SK-N-SH treated with all-trans-retinoic acid at 6 μM for 48 hours (cell line): ENCODE measurements around the gene DHRS12.

Experiments
- PATZ1 ChIP-seq: fragments of 250-450 bp; sonication (Bioruptor Pico); IDR thresholded peaks from 2 replicates; pipeline ENCODE4 v1.8.0; 2020; ENCODE audit warnings: mild to moderate bottlenecking, moderate library complexity, borderline replicate concordance
- TOX ChIP-seq: fragments of 250-450 bp; sonication (Bioruptor Pico); IDR thresholded peaks from 2 replicates; pipeline ENCODE4 v1.8.0; 2021; ENCODE audit warnings: mild to moderate bottlenecking, moderate library complexity, borderline replicate concordance
- ZFP3 ChIP-seq: fragments of 250-450 bp; sonication (Bioruptor Pico); IDR thresholded peaks from 2 replicates; pipeline ENCODE4 v1.5.0; 2020; ENCODE audit warnings: mild to moderate bottlenecking, moderate library complexity
- ZFP30 ChIP-seq: fragments of 450-650 bp; formaldehyde crosslinking; IDR thresholded peaks from 2 replicates; pipeline ENCODE4 v1.5.0; 2022; ENCODE audit warnings: mild to moderate bottlenecking, moderate library complexity

DNA sequence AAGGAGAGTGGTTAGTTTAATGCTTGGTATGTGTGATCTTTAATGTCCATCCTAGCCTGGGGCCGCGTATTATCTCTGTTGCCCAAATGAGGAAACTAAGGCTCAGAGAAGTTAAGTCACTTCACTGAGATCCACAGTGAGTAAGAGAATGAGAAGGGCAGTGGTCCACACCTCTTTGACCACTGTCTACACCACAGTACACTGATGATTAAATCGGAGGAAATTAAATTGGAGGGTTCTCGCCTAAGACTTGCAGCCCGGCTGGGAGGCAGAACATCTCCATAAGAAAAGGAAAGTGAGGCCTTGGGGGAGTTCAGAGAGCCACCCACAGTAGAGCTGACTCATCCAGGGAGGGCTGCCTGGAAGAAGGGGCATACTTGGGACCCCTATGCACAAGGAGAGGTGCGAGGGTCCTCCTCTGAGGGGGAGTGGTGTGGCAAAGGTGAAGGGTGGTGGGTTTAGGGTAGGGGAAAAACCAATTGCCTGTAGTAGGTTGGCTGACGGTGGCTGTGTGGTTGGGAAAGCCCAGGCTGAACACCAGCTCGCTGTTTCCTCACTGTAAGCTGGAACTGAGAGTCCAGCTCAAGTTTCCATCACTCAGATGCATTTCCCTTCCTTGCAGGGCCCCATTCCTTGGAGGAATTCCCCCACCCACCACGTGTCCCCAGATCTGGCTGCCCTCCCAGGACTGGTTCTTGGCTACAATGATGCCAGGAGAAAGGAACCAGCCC is 15.0 kb upstream of the DHRS12 start:
- TF ChIP-seq TOX (CRISPR knock-in tag) (no peak), PATZ1 (CRISPR knock-in tag) (no peak), ZFP3 (no peak), ZFP30 (CRISPR knock-in tag) (no peak)
